Epidermal melanocyte (primary cell): ENCODE results near the gene CACNA1C.

Source experiments
- DNase-seq: peaks from one replicate; pipeline ENCODE4 v3.0.0; 2011; ENCODE audit warnings: low spot score; ENCODE audit not compliant: insufficient read length

Gene CACNA1C

DNA sequence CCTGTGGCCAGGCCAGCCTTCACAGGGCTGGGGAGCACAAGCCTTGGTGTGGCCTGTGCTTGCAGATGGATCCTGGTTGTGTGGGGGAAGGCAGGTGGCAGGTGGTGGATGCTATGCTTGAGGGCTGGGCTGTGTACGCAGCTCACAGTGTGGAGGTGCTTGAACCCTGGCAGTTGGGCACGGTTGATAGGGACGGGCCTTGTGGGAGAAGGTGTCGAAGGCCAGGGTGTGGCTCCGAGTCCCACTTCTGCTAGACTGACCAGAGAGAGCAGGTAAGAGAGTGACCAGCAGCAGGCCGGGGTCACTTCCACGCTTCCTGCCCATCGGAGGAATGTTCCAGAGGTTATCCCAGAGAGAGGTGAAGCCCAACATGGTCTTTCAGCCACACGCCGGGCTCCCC, 85.5 kb downstream of the CACNA1C start:
- no peak for DNase-seq

GRCh38 chr12:2138871-2139308, 86.1 kb downstream of the CACNA1C start:
- DNase-seq: no peak

GRCh38 chr12:2139651-2140050, 86.9 kb downstream of the CACNA1C start:
- no peak for DNase-seq

DNA sequence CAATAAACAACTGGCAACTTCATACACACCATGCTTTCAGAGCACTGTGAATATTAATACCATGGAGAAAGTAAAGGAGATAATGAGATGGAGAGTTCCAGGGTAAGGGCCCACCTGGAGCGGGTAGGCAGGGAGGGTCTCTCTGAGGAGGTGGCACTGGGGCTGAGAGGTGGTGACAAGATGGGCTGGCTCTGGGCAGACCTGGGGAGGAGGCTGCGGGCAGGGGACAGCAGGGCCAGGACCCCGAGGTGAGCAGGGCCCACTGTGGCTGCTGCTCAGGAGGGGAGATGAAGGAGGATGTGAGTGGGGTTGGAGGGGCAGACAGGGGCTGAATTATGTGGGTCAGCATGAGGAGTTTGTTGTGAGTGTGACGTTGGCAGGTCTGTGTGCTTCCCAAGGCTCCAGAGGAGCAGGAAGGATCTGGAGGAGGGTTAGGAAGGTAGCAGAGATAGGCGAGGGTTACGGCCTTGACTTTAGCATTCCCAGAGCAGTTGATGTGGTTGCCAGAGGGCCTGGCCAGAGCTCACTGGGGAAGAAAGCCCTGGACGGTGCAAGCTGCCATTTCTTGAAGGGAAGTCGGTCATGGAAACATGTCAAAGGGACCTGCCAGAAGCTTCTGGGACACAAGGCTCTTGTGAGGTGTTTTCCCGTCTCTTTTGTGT, 88.2 kb downstream of the CACNA1C start:
- DNase-seq: no peak

DNA sequence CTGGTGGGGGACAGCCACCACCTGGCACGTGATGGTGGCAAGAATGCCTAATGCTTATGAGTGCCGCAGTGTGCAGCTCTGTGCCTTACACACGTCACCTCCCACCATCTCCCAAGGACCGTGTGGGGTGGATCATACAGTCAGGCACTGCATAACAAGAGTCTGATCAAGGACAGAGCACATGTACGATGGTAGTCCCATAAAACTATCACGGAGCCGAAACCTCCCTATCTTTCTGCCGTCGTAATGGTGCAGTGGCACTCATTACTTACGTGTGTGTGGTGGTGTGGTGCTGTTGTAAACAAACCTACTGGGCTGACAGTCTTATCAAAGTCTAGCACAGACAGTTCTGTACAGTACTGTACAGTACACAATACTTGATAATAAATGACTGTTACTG, 89.3 kb downstream of the CACNA1C start:
- DNase-seq: no peak

GRCh38 chr12:2144951-2145350, 92.2 kb downstream of the CACNA1C start:
- DNase-seq: no peak

- DNase-seq: no peak
Measured at GRCh38 chr12:2145433-2145998, 92.7 kb downstream of the CACNA1C start.

DNA sequence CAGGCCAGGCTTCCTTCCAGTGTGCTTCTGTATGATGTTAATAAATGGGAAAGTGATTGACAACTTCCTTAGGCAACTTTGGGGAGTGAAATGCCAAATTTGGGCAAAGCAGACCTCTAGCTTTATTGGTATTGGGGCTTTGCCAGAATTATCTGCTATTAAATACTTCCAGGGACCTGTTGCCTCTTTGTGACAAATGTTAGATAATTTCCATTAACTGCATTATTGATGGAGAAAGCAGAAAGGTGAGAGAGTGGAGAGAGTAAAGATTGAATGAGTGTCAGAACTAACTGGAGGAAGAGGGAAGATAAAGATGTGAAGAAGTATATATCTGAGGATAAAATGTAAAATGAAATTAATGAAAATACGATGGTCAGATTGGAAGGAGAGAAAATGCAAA, 94.5 kb downstream of the CACNA1C start:
- DNase-seq: no peak

GRCh38 chr12:2149091-2149490, 96.3 kb downstream of the CACNA1C start:
- no peak for DNase-seq

- no peak for DNase-seq
Measured at GRCh38 chr12:2150833-2151232, 98.0 kb downstream of the CACNA1C start.

DNA sequence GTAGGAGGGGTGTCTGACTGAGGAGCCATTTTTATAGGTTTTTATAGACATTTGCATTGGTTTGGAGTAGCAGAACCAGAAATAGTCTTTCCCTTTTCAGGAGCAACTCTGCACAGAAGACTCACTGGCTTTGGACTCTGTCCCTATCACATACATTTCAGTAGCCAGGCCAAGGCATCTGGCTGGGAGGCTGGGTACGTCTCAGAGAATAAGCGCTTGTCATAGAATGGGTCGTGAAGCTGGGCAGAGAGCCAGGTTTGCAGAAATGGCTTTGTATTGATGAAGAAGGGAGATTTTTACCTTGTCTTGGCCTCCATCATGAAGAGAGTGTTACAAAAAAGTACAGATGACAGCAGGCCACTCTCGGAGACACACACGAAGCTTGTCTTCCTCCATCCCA, 98.6 kb downstream of the CACNA1C start:
- DNase-seq: no peak

GRCh38 chr12:2152134-2152533, 99.3 kb downstream of the CACNA1C start:
- DNase-seq: no peak

DNA sequence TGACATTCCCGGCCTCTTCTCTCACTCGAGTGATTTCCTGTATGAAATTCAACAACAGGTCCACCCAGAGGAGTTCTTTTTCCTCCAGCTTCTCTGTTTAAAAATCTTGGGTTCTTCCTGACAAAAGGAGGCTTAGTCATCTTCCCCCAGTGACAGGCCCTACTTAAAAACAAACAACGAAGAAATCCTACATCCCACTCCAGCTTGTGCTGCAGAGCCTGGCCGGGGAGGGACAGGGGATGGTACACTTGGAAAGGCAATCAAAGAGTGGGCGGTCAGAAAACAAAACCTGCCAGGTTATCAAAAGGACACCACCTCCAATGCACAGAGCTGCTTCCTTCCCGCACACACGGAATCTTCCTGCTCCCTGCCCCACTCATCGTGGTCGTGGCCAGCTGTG, 101.3 kb downstream of the CACNA1C start:
- DNase-seq: no peak

DNA sequence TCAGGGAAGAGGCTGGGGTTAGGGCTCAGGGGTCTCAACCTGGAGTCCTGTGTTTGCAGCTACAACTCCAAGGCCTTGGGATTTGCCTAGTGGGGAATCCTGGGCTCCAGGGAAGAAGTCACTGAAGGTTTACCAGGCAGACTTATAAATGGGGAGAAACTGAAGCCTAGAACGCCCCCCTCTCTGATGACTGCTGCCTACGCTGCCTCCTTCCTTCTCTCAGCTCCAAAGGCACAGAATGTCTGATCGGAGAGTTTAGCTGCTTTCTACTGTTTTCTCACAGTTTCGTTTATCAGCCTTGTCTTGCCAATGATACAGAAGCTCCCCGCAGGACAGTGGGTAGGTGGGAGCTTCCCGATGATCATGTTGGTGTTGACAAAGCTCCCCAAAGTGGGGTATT, 101.7 kb downstream of the CACNA1C start:
- no peak for DNase-seq

DNA sequence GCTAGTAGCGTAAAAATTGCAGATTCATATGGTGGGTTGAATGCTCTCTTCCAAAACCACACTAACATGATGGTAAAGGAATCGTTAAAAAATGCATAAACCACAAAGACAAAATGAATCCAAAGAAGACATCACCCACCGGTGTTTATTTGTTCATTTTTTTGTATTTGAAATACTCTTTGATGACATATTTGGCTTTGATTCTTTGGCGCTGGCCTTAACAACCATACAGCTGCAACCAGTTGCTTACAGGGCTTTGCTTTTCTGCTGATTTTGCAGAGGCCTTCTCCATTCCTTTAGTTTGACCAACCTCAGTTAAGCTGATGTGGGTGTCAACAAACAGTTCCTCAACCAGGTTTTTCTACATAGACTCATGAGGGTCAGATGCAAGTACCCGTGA, 103.5 kb downstream of the CACNA1C start:
- DNase-seq: no peak

DNA sequence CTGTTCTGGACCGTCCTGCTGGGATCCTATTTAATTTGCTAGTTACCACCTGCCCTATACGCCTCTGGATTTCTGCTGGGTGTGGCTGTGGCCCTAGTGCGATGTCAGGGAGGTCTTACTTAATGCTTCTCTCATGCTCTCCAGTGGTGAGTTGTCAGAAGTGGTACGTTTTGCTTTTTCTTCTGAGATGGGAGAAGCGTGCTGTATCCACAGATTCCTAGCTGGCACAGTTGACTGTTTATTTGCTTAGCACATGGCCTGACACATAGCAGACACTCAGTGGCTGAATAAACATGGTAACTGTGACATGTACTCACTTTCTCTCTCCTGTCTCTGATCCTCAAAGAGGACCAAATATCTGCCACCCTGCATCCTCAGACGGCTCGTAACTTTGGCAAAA, 107.3 kb downstream of the CACNA1C start:
- DNase-seq: no peak

DNA sequence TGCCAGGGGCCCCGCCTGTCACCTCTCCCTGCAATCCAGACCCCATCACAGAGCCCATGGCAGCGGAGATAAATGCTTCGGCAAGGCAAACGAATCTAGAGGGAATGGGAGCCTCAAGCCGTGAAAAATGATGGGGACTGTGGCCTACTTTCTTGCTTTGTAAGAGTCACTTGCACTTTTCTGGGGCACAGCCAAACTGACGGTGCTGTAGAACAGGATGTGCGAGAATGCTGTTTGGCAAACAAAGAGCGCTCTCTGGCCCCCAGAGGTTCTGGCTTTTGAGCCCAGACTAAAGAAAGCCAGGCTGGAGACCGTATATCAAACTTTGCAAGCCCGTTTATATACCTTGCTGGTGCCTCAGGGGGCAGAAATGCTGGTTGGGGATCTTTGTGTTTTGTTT, 108.7 kb downstream of the CACNA1C start:
- DNase-seq: no peak

- DNase-seq: no peak
Measured at GRCh38 chr12:2163177-2163941, 110.6 kb downstream of the CACNA1C start.

DNA sequence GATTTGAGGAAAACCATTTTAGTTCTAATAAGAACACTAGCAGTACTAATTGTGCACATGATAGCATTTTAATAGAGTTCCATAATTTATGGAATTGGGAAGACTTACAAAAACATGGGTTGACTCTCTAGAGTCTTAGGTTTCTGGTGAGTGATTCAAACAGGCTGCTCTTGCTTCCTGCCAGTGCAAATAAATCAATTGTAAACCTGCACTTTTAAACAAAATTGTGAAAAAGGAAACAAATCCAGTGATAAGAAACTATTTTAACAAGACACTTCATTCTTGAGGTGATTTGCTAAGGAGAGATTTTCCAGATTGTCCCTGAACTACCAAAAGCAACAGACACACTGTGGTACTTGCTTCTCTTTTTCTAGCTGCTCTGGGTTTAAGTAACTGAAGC, 112.2 kb downstream of the CACNA1C start:
- DNase-seq: no peak

DNA sequence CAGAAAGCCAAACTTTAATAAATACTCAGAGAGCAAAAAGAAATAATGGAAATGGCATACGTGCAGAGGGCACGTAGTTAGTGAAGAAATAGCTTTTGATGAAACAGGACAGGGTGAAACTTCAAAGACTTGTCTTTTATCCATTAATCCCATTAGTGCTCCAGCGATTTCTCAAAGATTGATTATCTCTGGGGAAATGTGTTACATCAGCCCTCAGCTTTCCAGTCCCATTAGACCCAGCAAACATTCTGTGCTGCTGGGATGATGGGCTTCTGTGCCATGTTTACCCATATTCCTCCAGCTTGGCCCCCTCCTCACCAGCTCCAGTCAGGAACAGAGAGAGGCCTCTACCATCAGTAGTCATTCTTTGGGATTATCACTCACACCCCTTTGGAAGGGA, 113.1 kb downstream of the CACNA1C start:
- no peak for DNase-seq

DNA sequence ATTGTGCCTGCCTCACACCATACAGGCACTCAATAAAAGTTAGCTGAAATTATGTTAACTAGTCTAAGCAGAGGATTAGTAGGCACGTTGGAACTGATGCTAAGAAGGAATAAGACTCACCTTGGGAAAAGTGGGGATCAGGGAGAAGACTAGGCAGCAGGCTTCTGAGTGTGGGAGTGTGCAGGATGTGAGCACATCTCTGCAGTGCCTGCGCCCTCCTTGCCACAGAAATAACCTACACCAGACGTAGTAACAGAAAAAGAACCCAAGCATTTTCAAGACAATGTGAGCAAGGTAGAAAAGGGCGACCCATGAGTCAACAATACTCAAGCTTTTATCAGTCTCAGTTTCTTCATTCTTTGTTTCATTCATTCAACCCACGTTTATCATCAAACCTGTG, 113.9 kb downstream of the CACNA1C start:
- no peak for DNase-seq

DNA sequence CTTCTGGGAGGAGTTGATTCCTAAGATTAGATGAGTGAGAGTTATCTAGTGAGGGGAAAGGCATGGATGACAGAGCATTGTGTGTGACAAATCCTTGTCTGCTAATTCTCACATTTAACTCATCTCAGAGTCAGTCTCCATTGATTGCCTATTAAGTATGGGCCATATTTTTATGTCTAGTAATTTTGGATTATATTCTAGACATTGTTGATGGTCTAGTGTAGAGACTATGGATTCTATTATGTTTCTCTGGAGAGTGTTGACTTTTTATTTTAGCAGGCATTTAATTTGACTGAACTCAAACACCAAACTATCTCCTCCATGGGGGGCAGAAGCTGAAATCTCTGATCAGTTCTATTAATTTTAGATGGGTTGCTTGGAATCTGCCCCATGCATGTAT, 114.4 kb downstream of the CACNA1C start:
- DNase-seq: no peak

GRCh38 chr12:2168808-2169207, 116.0 kb downstream of the CACNA1C start:
- DNase-seq: no peak
